NCI-H1048 (cell line): ENCODE measurements around the gene ZNF296.
"Not testable (repeated sequence)": the region's sequence is repeated elsewhere in the genome, so short reads cannot be mapped to it uniquely, and the experiment has no call there.

ENCODE experiments used
- DNase-seq: peaks from one replicate; lab custom pipeline; 2025; lab: John Stamatoyannopoulos, UW

Gene ZNF296

DNA sequence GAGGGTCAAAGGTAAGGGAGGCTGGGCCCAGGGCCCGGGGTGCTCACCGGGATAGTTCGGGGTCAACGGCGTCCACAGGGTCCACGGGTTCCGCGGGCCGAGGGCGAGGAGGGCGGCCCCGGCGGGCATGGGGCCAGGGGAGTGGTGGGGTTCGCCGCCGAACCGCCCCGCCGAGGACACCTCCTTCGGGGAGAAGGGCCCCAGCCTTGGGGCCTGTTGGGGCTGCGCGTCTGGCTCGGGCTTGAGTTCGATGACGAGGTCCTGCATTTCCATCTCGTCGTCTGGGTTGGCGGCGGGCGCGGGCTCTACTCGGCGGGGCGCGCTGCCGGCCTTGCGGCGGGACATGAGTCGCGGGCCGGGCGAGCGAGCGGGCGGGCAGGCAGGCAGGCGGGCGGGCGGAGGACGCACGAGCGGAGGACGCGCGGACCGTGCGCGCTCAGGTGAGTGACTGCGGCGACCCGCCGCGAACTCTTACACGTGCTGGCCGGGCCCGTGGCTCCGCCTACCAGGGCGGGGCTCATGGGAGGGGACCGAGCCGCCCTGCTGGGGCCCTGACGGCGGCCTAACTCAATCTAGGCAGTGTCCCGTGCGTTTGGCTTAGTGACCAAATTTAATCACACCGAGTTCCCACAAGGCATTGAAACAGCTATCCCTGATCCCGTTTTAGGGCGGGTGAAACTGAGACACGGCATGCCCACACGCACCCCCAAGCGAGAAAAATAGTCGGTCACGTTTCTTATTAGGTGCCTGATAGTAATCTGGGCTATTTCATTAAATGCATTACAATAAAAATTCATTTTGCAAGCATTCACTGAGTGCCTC, at the start of gene ZNF296:
Gene ZNF296, minus strand, starts transcription at position 450 of the 822 bp plus-strand sequence. Its CDS starts 105 bp downstream, at position 345.
- DNase-seq: peak; percentile 33

- DNase-seq: no peak
Measured at GRCh38 chr19:45125360-45125759, 49.1 kb upstream of the ZNF296 start.

GRCh38 chr19:45124021-45124420, 47.7 kb upstream of the ZNF296 start:
- DNase-seq: no peak

DNA sequence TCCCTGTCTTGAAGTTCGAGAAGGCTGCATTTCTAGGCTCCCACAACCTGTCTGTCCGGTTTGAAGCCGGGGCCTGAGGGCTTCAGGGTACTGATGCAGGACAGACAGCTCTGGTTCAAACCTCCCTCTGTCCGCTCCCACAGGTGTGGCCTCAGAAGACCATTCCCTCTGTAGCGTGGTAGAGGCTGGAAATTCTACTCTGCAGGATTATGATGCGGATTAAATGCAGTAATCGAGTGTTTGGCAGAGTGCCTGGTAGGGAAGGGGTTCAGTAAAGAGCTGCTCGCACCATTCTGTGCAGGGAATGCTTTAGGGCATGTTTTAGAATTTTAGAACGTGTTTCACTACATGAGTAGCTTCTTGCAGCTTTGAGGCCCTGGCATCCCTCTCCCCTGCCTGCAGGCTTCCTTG, 47.2 kb upstream of the ZNF296 start:
- peak; percentile 52 for DNase-seq

DNA sequence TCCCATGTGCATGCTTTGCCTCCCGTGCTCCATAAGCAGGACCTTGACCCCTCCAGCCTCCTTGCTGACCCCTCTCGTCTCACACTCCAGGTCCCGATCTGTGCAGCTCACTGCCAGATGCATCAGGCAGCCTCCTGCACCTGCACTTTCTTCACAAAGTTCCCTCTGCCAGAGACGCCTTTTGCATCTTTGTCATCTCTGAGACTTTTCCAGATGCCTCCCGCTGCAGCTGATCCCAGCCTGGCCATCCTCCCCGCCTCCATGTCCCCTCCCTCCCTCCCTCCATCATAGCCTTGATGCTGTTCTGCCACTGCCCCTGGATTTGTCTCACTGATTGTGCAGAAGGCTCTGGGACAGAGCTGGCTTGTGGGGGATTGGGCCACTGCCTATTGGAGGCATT, 46.6 kb upstream of the ZNF296 start:
- no peak for DNase-seq

- no peak for DNase-seq
Measured at GRCh38 chr19:45121827-45122345, 45.6 kb upstream of the ZNF296 start.

GRCh38 chr19:45119582-45119981, 43.3 kb upstream of the ZNF296 start:
- no peak for DNase-seq

GRCh38 chr19:45118591-45119355, 42.5 kb upstream of the ZNF296 start:
- DNase-seq: not testable (repeated sequence)

- no peak for DNase-seq
Measured at GRCh38 chr19:45118106-45118505, 41.8 kb upstream of the ZNF296 start.

DNA sequence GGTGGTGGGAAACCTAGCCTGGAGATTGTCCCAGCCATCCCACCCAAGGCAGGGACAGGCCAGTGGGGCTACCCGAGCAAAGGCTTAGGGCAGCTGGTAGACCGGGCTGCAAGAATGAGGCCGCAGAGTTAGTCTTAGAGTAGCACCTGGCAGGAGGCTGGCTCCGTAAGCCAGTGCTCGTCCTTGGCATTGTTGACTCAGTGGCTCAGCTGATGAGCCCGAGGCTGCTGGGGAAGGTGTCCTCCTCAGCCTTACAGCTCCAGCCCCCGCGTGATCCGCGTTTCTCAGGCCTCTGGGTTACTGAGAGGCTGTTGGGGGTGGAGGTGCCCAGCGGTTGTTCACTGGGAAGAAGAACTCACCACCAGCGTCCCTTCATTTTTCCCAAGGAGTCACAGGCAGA, 41.4 kb upstream of the ZNF296 start:
- DNase-seq: no peak

- no peak for DNase-seq
Measured at GRCh38 chr19:45117167-45117594, 40.9 kb upstream of the ZNF296 start.

GRCh38 chr19:45115809-45116615, 39.7 kb upstream of the ZNF296 start:
- DNase-seq: no peak

DNA sequence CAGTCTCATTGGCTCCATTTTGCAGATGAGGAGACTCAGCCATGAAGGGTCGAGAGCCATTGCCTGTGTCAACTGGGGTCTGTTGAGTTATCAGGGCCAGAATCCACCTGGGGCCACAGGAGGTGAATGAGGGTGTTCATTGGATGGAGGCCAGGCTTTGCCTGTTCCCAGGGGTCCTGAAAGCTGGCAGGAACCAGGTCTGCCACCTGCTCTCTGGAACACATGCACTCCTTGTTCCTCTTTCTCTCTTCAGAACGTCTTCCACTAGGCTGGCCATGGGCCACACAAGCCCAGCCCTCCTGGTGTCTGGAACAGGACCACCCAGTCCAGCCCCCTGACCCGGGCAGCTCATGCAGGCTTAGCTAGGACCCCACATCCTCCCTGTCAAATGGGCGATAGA, 37.8 kb upstream of the ZNF296 start:
- DNase-seq: no peak

- DNase-seq: no peak
Measured at GRCh38 chr19:45113628-45114027, 37.4 kb upstream of the ZNF296 start.

GRCh38 chr19:45112111-45112827, 36.0 kb upstream of the ZNF296 start:
- no peak for DNase-seq

DNA sequence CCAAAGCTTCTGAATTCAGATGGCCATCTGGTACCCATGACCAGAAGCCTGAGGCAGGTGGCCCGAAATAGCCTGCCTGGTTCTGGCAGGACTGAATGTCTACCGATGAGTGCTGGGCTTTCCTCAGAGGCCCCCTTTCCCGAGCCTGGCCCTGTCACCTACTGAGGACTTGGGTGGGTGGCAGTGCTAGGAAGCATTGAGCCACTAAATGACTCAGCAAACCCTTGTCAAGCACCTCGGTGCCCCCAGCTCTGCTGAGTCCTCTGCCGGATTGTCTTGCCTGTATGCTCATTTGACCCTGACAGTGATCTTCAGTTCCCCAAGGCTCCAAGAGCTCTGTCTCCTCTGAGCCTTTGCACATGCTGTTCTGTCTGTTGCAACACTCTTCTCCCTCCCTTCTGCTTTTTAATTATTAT, 34.6 kb upstream of the ZNF296 start:
- DNase-seq: no peak

- DNase-seq: no peak
Measured at GRCh38 chr19:45107621-45108150, 31.4 kb upstream of the ZNF296 start.

- DNase-seq: not testable (repeated sequence)
Measured at GRCh38 chr19:45106363-45106762, 30.1 kb upstream of the ZNF296 start.

DNA sequence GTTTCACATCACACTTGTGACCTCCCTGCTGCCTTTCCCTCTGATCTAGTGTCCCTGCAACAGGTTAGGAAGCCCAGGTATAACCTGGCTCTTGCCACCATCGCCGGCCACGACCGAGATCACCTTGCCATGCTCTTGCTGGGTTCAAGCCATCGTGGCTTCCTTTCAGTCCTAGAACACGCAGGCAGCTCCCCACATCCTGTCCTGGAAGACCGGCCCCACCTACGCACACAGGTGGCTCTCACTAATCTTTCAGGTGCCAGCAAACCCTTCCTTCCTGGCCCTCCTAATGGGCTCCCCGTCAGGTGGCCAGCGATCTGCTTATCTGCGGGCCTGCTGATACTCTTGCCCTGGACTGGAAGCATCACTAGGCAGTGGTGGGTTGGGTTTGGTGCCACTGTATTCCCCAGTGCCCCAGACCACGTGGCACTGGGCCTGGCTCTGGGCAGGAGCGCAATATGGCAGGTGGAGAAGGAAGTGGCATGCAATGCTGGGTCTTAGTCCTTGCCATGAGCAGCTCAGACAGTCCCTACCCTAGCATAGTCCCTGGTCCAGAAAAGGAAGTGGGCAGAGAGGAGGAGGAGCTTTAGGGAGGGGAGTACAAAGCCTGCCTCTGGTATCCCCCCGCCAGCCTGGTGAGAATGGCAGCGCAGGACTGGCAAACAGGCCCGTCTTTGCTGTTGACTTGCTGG, 28.5 kb upstream of the ZNF296 start:
- DNase-seq: no peak

- DNase-seq: no peak
Measured at GRCh38 chr19:45103508-45104319, 27.4 kb upstream of the ZNF296 start.
